OCI-LY3 (cell line): ENCODE data around the gene WASHC3.

Experiments used
- CTCF ChIP-seq: fragments of 200-600, 300-600 bp; sonication (generic); IDR thresholded peaks from 2 replicates; pipeline ENCODE4 v1.5.1; 2014; ENCODE audit warnings: antibody characterized with exemption, low read length, low read depth
- EZH2phosphoT487 ChIP-seq: fragments of 200-600 bp; shearing (Covaris generic); IDR thresholded peaks from 2 replicates; pipeline ENCODE4 v1.6.1; 2018; ENCODE audit warnings: antibody characterized with exemption, mixed run types, low read depth

- TF ChIP-seq CTCF (no peak), EZH2phosphoT487 (no peak)
Observed at GRCh38 chr12:102080842-102081241, 19.1 kb upstream of the WASHC3 start.
